ENCODE data around the gene TRMT1. TPM values are rescaled to one million over a fixed set of nuclear protein-coding genes. Genes with fewer than 3 reads are reported as not detected.

The TRMT1 gene
- total RNA-seq, 1 experiment from 2014 or later, result 106 TPM

DNA sequence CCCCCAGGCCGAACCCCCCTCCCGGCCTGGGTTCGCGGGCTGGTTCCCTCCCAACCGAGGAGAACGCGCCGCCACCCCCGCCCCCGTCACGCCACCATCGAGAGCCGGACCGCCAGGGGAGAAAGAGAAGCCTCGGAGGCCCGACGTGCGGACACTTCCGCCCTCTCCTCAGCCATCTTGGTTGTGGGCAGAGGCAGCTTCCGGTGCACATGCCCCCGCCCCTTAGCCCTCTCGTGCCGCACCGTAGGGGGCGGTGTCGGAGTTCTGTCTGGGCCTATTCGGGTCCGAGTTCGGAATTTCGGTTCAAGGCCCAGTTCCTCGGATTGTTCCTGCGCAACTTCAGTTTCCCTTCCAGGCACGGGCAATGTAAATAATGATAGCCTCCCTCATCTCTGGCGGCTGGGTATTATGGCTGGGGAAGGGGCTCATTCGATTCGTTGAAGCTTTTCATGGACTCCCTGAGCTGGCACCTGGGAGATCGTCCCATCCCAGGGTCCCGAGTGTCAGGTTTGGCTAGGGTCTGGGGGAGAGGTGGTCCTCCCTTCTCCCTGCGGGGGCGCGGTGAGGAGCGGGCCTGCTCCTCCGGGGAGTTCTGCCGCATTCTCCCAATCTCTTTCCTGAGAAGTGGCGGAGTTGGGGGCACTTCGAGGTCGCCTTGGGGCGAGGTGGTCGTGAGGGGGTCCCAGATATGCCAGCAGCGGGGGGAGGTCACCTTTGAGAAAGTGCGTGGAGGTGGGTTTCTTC is 33.8 kb upstream of the TRMT1 start, which contains the start of the genes IER2 and STX10 (continued):
- TF ChIP-seq, protein P1, sequence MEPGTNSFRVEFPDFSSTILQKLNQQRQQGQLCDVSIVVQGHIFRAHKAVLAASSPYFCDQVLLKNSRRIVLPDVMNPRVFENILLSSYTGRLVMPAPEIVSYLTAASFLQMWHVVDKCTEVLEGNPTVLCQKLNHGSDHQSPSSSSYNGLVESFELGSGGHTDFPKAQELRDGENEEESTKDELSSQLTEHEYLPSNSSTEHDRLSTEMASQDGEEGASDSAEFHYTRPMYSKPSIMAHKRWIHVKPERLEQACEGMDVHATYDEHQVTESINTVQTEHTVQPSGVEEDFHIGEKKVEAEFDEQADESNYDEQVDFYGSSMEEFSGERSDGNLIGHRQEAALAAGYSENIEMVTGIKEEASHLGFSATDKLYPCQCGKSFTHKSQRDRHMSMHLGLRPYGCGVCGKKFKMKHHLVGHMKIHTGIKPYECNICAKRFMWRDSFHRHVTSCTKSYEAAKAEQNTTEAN (CRISPR knock-in tag; IDR thresholded peaks at IDR 0.05), result no peak
- TF ChIP-seq, protein P2, sequence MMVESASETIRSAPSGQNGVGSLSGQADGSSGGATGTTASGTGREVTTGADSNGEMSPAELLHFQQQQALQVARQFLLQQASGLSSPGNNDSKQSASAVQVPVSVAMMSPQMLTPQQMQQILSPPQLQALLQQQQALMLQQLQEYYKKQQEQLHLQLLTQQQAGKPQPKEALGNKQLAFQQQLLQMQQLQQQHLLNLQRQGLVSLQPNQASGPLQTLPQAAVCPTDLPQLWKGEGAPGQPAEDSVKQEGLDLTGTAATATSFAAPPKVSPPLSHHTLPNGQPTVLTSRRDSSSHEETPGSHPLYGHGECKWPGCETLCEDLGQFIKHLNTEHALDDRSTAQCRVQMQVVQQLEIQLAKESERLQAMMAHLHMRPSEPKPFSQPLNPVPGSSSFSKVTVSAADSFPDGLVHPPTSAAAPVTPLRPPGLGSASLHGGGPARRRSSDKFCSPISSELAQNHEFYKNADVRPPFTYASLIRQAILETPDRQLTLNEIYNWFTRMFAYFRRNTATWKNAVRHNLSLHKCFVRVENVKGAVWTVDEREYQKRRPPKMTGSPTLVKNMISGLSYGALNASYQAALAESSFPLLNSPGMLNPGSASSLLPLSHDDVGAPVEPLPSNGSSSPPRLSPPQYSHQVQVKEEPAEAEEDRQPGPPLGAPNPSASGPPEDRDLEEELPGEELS (CRISPR knock-in tag; IDR thresholded peaks at IDR 0.05), result no peak; the same call in 1 of the 2 replicates
- TF ChIP-seq, protein P3, sequence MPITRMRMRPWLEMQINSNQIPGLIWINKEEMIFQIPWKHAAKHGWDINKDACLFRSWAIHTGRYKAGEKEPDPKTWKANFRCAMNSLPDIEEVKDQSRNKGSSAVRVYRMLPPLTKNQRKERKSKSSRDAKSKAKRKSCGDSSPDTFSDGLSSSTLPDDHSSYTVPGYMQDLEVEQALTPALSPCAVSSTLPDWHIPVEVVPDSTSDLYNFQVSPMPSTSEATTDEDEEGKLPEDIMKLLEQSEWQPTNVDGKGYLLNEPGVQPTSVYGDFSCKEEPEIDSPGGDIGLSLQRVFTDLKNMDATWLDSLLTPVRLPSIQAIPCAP (CRISPR knock-in tag; IDR thresholded peaks at IDR 0.05), result no peak
- no peak for TF ChIP-seq TEAD4 (CRISPR knock-in tag; IDR thresholded peaks at IDR 0.05)
- TF ChIP-seq, protein P4, sequence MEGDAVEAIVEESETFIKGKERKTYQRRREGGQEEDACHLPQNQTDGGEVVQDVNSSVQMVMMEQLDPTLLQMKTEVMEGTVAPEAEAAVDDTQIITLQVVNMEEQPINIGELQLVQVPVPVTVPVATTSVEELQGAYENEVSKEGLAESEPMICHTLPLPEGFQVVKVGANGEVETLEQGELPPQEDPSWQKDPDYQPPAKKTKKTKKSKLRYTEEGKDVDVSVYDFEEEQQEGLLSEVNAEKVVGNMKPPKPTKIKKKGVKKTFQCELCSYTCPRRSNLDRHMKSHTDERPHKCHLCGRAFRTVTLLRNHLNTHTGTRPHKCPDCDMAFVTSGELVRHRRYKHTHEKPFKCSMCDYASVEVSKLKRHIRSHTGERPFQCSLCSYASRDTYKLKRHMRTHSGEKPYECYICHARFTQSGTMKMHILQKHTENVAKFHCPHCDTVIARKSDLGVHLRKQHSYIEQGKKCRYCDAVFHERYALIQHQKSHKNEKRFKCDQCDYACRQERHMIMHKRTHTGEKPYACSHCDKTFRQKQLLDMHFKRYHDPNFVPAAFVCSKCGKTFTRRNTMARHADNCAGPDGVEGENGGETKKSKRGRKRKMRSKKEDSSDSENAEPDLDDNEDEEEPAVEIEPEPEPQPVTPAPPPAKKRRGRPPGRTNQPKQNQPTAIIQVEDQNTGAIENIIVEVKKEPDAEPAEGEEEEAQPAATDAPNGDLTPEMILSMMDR (IDR thresholded peaks at IDR 0.05), result no peak
- TF ChIP-seq HMGA2 (CRISPR knock-in tag; IDR thresholded peaks at IDR 0.05), result no peak
- TF ChIP-seq, protein P5, sequence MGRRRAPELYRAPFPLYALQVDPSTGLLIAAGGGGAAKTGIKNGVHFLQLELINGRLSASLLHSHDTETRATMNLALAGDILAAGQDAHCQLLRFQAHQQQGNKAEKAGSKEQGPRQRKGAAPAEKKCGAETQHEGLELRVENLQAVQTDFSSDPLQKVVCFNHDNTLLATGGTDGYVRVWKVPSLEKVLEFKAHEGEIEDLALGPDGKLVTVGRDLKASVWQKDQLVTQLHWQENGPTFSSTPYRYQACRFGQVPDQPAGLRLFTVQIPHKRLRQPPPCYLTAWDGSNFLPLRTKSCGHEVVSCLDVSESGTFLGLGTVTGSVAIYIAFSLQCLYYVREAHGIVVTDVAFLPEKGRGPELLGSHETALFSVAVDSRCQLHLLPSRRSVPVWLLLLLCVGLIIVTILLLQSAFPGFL (CRISPR knock-in tag; IDR thresholded peaks at IDR 0.05; ENCODE audit: borderline replicate concordance), result no peak
- no peak for TF ChIP-seq TP53 (CRISPR knock-in tag; IDR thresholded peaks at IDR 0.05)
- no peak for TF ChIP-seq ELF4 (CRISPR knock-in tag; IDR thresholded peaks at IDR 0.05; ENCODE audit: low read depth)
- 0 out of 2 replicates have a peak, but pooled peaks have one; percentile 38 for TF ChIP-seq EMX1 (CRISPR knock-in tag; IDR thresholded peaks at IDR 0.05)
- no peak for TF ChIP-seq ZNF317 (CRISPR knock-in tag; IDR thresholded peaks at IDR 0.05; ENCODE audit: borderline replicate concordance, low read depth)
- TF ChIP-seq, protein P6, sequence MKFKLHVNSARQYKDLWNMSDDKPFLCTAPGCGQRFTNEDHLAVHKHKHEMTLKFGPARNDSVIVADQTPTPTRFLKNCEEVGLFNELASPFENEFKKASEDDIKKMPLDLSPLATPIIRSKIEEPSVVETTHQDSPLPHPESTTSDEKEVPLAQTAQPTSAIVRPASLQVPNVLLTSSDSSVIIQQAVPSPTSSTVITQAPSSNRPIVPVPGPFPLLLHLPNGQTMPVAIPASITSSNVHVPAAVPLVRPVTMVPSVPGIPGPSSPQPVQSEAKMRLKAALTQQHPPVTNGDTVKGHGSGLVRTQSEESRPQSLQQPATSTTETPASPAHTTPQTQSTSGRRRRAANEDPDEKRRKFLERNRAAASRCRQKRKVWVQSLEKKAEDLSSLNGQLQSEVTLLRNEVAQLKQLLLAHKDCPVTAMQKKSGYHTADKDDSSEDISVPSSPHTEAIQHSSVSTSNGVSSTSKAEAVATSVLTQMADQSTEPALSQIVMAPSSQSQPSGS (CRISPR knock-in tag; IDR thresholded peaks at IDR 0.05; ENCODE audit: borderline replicate concordance, low read depth), result no peak

DNA sequence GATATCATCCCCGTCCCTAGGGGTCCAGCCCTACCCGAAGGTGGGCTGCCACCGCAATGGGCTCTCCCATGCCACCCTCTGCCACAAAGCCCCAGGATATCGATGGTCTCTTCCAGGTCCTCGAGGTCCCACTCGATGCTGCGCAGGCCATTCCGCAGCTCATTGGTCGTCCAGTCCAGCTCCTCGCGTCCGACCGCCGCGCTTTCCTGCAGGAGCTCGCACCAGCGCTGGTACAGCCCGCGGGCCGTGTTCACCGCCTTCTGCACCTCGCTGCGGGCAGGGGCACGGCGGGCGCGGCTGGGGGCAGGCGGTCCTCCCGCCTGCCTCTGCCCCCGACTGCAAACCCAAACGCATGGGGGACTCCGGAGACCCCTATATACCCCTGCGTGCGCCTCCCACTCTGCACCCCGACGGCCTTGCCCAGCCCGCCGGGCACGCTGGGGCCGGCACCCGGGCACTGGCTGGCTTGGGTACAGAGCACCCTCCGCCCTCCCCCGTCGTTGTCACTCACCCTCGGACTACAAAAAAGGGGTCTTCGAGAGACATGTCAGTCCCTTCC is 33.2 kb upstream of the TRMT1 start:
- H3K27me3 Mint-ChIP-seq (ENCODE audit: low read depth), result peaks cover 7% of the 10 kb centered on the region; the same call in 1 of the 2 replicates
- POLR2A ChIA-PET, result interaction anchor here (0.7 to 2.5 kb wide), 8 partner anchors 14 to 50 kb away, joined by 3 to 29 read pairs (median 5); partner anchors contain the start of gene NACC1
- H3K27ac Mint-ChIP-seq, result peak overlapping the region; percentile 64
- H3K4me1 Mint-ChIP-seq, result peaks cover 13% of the 10 kb centered on the region
- peak; percentile 67 for DNase-seq (ENCODE audit: low spot score)
- peaks cover 19% of the 10 kb centered on the region for H3K36me3 Mint-ChIP-seq
- H3K9me3 Mint-ChIP-seq, result no peaks in the 10 kb centered on the region
- CTCF ChIA-PET, result interaction anchor here (0.7 to 2.5 kb wide), 17 partner anchors 8 to 184 kb away, joined by 3 to 31 read pairs (median 5); partner anchors contain the start of gene NACC1
- ATAC-seq, result peak; percentile 3; the same call in 1 of the 2 replicates
- H3K4me3 Mint-ChIP-seq, result peak overlapping the region; percentile 99
- no peak for TF ChIP-seq MYBL2 (CRISPR knock-in tag; IDR thresholded peaks at IDR 0.05)
- TF ChIP-seq TCF7 (CRISPR knock-in tag; IDR thresholded peaks at IDR 0.05; ENCODE audit: low read depth), result no peak
- TF ChIP-seq, protein P7, sequence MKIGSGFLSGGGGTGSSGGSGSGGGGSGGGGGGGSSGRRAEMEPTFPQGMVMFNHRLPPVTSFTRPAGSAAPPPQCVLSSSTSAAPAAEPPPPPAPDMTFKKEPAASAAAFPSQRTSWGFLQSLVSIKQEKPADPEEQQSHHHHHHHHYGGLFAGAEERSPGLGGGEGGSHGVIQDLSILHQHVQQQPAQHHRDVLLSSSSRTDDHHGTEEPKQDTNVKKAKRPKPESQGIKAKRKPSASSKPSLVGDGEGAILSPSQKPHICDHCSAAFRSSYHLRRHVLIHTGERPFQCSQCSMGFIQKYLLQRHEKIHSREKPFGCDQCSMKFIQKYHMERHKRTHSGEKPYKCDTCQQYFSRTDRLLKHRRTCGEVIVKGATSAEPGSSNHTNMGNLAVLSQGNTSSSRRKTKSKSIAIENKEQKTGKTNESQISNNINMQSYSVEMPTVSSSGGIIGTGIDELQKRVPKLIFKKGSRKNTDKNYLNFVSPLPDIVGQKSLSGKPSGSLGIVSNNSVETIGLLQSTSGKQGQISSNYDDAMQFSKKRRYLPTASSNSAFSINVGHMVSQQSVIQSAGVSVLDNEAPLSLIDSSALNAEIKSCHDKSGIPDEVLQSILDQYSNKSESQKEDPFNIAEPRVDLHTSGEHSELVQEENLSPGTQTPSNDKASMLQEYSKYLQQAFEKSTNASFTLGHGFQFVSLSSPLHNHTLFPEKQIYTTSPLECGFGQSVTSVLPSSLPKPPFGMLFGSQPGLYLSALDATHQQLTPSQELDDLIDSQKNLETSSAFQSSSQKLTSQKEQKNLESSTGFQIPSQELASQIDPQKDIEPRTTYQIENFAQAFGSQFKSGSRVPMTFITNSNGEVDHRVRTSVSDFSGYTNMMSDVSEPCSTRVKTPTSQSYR (CRISPR knock-in tag; IDR thresholded peaks at IDR 0.05), result peak; percentile 12; the same call in 1 of the 2 replicates
- TF ChIP-seq CREB1 (CRISPR knock-in tag; IDR thresholded peaks at IDR 0.05), result 0 out of 2 replicates have a peak, but pooled peaks have one; percentile 16
- TF ChIP-seq ZNF138 (CRISPR knock-in tag; conservative IDR thresholded peaks at IDR 0.05), result no peak
- 0 out of 2 replicates have a peak, but pooled peaks have one; percentile 31 for TF ChIP-seq KAT7 (CRISPR knock-in tag; IDR thresholded peaks at IDR 0.05; ENCODE audit: borderline replicate concordance)
- TF ChIP-seq TEAD4 (CRISPR knock-in tag; IDR thresholded peaks at IDR 0.05), result no peak

All from WTC11 (cell line).